Liver (tissue), 9 donors: ENCODE measurements around the gene ARID4B. TPM values are rescaled to one million over a fixed set of nuclear protein-coding genes. Genes with fewer than 3 reads are reported as not detected.

Source experiments
- DNase-seq: peaks from one replicate; pipeline ENCODE4 v3.0.0-alpha.2; 2017; ENCODE audit warnings: low spot score
- H3K27ac ChIP-seq, 2 donors: one replicate each; pipeline ENCODE4 v1.7.0; 2013; ENCODE audit warnings: inconsistent platforms in 2 of 2, low read length in 2 of 2, control low read depth in 1 of 2, low read depth in 1 of 2, mild to moderate bottlenecking in 1 of 2
- H3K27me3 ChIP-seq, 4 donors: one replicate each; pipeline versions ENCODE4 v1.6.1 to v1.7.0; 2013; ENCODE audit warnings: low read length in 3 of 4, inconsistent platforms in 1 of 4, mild to moderate bottlenecking in 1 of 4, moderate library complexity in 1 of 4; ENCODE audit not compliant: control insufficient read depth in 4 of 4, insufficient read depth in 4 of 4
- H3K36me3 ChIP-seq, 4 donors: one replicate each; pipeline versions ENCODE4 v1.6.1 to v1.7.0; 2013; ENCODE audit warnings: low read length in 3 of 4, mild to moderate bottlenecking in 3 of 4, low read depth in 1 of 4, moderate library complexity in 1 of 4; ENCODE audit not compliant: control insufficient read depth in 4 of 4, insufficient read depth in 3 of 4
- H3K4me1 ChIP-seq, 4 donors: one replicate each; pipeline versions ENCODE4 v1.6.1 to v1.7.0; 2013; ENCODE audit warnings: low read length in 3 of 4, mild to moderate bottlenecking in 3 of 4, moderate library complexity in 1 of 4; ENCODE audit not compliant: control insufficient read depth in 4 of 4, insufficient read depth in 4 of 4
- H3K4me3 ChIP-seq, 3 donors: one replicate each; pipeline versions ENCODE4 v1.6.1 to v1.7.0; 2013; ENCODE audit warnings: low read length in 3 of 3, control low read depth in 1 of 3, low read depth in 1 of 3, mild to moderate bottlenecking in 1 of 3
- H3K9ac ChIP-seq, 2 donors: one replicate each; pipeline ENCODE4 v1.7.0; 2013; ENCODE audit warnings: low read length in 2 of 2, mild to moderate bottlenecking in 2 of 2, moderate library complexity in 2 of 2, control low read depth in 1 of 2, low read depth in 1 of 2
- H3K9me3 ChIP-seq, 4 donors: one replicate each; pipeline versions ENCODE4 v1.6.1 to v1.7.0; 2013; ENCODE audit warnings: low read length in 3 of 4; ENCODE audit not compliant: control insufficient read depth in 4 of 4
- EGR1 ChIP-seq, 2 donors: IDR thresholded peaks; 2 replicates each; pipeline ENCODE4 v1.6.1; 2016 to 2018; ENCODE audit warnings: antibody characterized with exemption in 2 of 2, low read depth in 2 of 2
- FOXA1 ChIP-seq: IDR thresholded peaks from 2 replicates; pipeline ENCODE4 v1.6.1; 2016; ENCODE audit warnings: antibody characterized with exemption
- FOXA2 ChIP-seq: IDR thresholded peaks from 2 replicates; pipeline ENCODE4 v1.6.1; 2016; ENCODE audit warnings: antibody characterized with exemption
- GABPA ChIP-seq, 2 donors: IDR thresholded peaks in 1 of 2; conservative IDR thresholded peaks in 1 of 2; 2 replicates each; pipeline ENCODE4 v1.6.1; 2016; ENCODE audit warnings: antibody characterized with exemption in 2 of 2, mild to moderate bottlenecking in 1 of 2, moderate library complexity in 1 of 2
- HNF4A ChIP-seq, 2 donors: conservative IDR thresholded peaks; 2 replicates each; pipeline ENCODE4 v1.6.1; 2016; ENCODE audit warnings: antibody characterized with exemption in 2 of 2, mild to moderate bottlenecking in 2 of 2
- HNF4G ChIP-seq: IDR thresholded peaks from 2 replicates; pipeline ENCODE4 v1.6.1; 2016; ENCODE audit warnings: antibody characterized with exemption
- JUND ChIP-seq, 2 donors: IDR thresholded peaks; 2 replicates each; pipeline ENCODE4 v1.6.1; 2016; ENCODE audit warnings: antibody characterized with exemption in 2 of 2
- NR2F2 ChIP-seq: IDR thresholded peaks from 2 replicates; pipeline ENCODE4 v1.6.1; 2016; ENCODE audit warnings: antibody characterized with exemption
- RAD21 ChIP-seq, 2 donors: IDR thresholded peaks; 2 replicates each; pipeline ENCODE4 v1.6.1; 2016; ENCODE audit warnings: antibody characterized with exemption in 2 of 2, mild to moderate bottlenecking in 2 of 2
- RXRA ChIP-seq, 2 donors: IDR thresholded peaks; 2 replicates each; pipeline ENCODE4 v1.6.1; 2017 to 2018; ENCODE audit warnings: antibody characterized with exemption in 2 of 2, mild to moderate bottlenecking in 1 of 2
- SP1 ChIP-seq: IDR thresholded peaks from 2 replicates; pipeline ENCODE4 v1.6.1; 2018; ENCODE audit warnings: antibody characterized with exemption, mild to moderate bottlenecking
- TAF1 ChIP-seq: conservative IDR thresholded peaks from 2 replicates; pipeline ENCODE4 v1.6.1; 2016; ENCODE audit warnings: antibody characterized with exemption, mild to moderate bottlenecking
- YY1 ChIP-seq: IDR thresholded peaks from 2 replicates; pipeline ENCODE4 v1.6.1; 2016; ENCODE audit warnings: antibody characterized with exemption, mild to moderate bottlenecking
- WGBS: extraction: QIAGEN DNeasy Blood & Tissue Kit; methylation state at CpG from one replicate; pipeline ENCODE4 v1.1.7; 2013; 5-methylcytosine and 5-hydroxymethylcytosine counted together
- polyA plus RNA-seq, 2 donors: library from polyadenylated mRNA; stranded (reverse) in 1 of 2; unstranded in 1 of 2; fragments of 200-250 nt in 1 of 2; fragments of >200 nt in 1 of 2; fragmentation: Nextera tagmentation in 1 of 2; extraction: Ambion mirVana in 1 of 2; gene quantifications; one replicate each; pipeline versions ENCODE4 v1.2.1 to v1.2.3, GENCODE V29; 2013 to 2015
- total RNA-seq, 2 donors: library from RNA; depleted of rRNA; stranded (reverse); fragments of >200 nt; gene quantifications; one replicate each; pipeline ENCODE4 v1.2.3, GENCODE V29; 2014
- TF ChIP-seq, protein P1 (sequence below): IDR thresholded peaks from 2 replicates; pipeline ENCODE4 v1.6.1; 2016; ENCODE audit warnings: antibody characterized with exemption, mild to moderate bottlenecking
- TF ChIP-seq, protein P2 (sequence below): fragments of 150-350 bp; IDR thresholded peaks from 2 replicates; pipeline ENCODE4 v1.5.1; 2017; ENCODE audit warnings: improper control_type of control experiment, low read depth, low read length; ENCODE audit not compliant: missing input control
- TF ChIP-seq, protein P3 (sequence below): IDR thresholded peaks from 2 replicates; pipeline ENCODE4 v1.6.1; 2016; ENCODE audit warnings: antibody characterized with exemption
- TF ChIP-seq, protein P4 (sequence below): IDR thresholded peaks from 2 replicates; pipeline ENCODE4 v1.6.1; 2016; ENCODE audit warnings: antibody characterized with exemption
- TF ChIP-seq, protein P5 (sequence below): IDR thresholded peaks from 2 replicates; pipeline ENCODE4 v1.6.1; 2016; ENCODE audit warnings: antibody characterized with exemption
- donor health status: healthy.
- donor health status: healthy.
- donor health status: healthy.
- donor health status: healthy.
- donor health status: healthy.

The ARID4B gene
- total and polyA plus RNA-seq, 4 donors, result 4.2 to 27.3 (median 21.3) TPM

DNA sequence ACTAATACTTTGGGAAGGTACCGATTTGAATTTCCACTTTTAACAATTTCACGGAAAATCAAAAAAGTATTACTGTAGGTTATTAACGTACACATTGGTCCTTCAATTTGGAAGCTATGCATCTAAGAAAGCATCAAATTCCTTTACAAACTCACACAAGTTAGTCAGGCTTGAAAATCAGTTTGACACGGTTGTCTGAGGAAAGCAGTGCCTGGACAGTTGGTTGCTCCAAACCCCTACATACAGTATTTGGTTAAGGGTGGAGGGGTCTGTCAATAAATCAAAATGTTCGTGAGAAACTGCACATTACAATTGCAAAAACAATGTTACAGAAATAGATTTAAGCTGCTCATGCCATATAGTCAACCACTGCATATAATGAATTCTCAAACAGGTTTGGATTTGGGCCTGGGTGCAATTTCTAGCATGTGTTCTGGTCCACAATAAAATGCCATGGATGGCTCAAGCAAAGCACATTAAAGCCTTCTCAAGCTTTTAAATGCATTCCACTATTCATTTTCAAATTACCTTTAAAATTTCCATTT, 147.0 kb downstream of the ARID4B start (continued):
- TF ChIP-seq, protein P1, sequence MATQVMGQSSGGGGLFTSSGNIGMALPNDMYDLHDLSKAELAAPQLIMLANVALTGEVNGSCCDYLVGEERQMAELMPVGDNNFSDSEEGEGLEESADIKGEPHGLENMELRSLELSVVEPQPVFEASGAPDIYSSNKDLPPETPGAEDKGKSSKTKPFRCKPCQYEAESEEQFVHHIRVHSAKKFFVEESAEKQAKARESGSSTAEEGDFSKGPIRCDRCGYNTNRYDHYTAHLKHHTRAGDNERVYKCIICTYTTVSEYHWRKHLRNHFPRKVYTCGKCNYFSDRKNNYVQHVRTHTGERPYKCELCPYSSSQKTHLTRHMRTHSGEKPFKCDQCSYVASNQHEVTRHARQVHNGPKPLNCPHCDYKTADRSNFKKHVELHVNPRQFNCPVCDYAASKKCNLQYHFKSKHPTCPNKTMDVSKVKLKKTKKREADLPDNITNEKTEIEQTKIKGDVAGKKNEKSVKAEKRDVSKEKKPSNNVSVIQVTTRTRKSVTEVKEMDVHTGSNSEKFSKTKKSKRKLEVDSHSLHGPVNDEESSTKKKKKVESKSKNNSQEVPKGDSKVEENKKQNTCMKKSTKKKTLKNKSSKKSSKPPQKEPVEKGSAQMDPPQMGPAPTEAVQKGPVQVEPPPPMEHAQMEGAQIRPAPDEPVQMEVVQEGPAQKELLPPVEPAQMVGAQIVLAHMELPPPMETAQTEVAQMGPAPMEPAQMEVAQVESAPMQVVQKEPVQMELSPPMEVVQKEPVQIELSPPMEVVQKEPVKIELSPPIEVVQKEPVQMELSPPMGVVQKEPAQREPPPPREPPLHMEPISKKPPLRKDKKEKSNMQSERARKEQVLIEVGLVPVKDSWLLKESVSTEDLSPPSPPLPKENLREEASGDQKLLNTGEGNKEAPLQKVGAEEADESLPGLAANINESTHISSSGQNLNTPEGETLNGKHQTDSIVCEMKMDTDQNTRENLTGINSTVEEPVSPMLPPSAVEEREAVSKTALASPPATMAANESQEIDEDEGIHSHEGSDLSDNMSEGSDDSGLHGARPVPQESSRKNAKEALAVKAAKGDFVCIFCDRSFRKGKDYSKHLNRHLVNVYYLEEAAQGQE, result no peak
- TF ChIP-seq, protein P2, sequence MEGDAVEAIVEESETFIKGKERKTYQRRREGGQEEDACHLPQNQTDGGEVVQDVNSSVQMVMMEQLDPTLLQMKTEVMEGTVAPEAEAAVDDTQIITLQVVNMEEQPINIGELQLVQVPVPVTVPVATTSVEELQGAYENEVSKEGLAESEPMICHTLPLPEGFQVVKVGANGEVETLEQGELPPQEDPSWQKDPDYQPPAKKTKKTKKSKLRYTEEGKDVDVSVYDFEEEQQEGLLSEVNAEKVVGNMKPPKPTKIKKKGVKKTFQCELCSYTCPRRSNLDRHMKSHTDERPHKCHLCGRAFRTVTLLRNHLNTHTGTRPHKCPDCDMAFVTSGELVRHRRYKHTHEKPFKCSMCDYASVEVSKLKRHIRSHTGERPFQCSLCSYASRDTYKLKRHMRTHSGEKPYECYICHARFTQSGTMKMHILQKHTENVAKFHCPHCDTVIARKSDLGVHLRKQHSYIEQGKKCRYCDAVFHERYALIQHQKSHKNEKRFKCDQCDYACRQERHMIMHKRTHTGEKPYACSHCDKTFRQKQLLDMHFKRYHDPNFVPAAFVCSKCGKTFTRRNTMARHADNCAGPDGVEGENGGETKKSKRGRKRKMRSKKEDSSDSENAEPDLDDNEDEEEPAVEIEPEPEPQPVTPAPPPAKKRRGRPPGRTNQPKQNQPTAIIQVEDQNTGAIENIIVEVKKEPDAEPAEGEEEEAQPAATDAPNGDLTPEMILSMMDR, result no peak
- TF ChIP-seq YY1, result no peak

DNA sequence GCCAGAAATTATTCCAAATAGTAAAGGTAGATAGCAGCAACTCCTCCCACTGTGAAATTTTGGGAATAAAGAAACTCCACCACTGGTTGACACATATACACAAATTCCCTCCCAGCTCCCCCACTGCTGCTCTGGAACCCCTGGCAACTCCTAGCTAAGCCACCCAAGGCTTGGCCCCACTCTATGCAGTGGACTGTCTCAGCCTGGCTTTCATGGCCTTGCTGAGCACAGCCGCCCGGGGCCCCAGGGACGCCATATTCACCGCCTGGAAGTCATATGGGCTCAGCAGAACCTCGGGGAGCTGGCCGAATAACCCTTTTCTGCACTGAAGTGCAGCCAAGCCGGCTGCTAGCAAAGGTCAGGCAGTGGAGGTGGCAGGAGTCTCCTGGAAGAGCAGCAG, 151.5 kb downstream of the ARID4B start:
- H3K9me3 ChIP-seq, result no peaks in the 10 kb centered on the region
- no peak for DNase-seq
- 93% methylated on average over 7 of the region's 7 CpGs for WGBS
- H3K4me1 ChIP-seq, result no peaks in the 10 kb centered on the region
- no peak overlapping the region for H3K9ac ChIP-seq
- H3K4me3 ChIP-seq, result no peak overlapping the region
- TF ChIP-seq, protein P1, result no peak
- TF ChIP-seq, protein P3, sequence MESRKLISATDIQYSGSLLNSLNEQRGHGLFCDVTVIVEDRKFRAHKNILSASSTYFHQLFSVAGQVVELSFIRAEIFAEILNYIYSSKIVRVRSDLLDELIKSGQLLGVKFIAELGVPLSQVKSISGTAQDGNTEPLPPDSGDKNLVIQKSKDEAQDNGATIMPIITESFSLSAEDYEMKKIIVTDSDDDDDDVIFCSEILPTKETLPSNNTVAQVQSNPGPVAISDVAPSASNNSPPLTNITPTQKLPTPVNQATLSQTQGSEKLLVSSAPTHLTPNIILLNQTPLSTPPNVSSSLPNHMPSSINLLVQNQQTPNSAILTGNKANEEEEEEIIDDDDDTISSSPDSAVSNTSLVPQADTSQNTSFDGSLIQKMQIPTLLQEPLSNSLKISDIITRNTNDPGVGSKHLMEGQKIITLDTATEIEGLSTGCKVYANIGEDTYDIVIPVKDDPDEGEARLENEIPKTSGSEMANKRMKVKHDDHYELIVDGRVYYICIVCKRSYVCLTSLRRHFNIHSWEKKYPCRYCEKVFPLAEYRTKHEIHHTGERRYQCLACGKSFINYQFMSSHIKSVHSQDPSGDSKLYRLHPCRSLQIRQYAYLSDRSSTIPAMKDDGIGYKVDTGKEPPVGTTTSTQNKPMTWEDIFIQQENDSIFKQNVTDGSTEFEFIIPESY, result no peak
- TF ChIP-seq FOXA2 (no peak), SP1 (no peak), HNF4A (conservative IDR thresholded peaks at IDR 0.05) (no peak), EGR1 (IDR thresholded peaks at IDR 0.05; ENCODE audit: low read depth in 2 of 2) (no peak), NR2F2 (no peak), RXRA (IDR thresholded peaks at IDR 0.05) (no peak), JUND (IDR thresholded peaks at IDR 0.05) (no peak), RAD21 (IDR thresholded peaks at IDR 0.05) (no peak), HNF4G (no peak), TAF1 (no peak), YY1 (no peak), FOXA1 (no peak), GABPA (IDR thresholded peaks at IDR 0.05 in 1 of 2, conservative IDR thresholded peaks at IDR 0.05 in 1 of 2) (no peak)
- TF ChIP-seq, protein P4, sequence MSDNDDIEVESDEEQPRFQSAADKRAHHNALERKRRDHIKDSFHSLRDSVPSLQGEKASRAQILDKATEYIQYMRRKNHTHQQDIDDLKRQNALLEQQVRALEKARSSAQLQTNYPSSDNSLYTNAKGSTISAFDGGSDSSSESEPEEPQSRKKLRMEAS, result no peak
- TF ChIP-seq, protein P2, result no peak
- TF ChIP-seq, protein P5, sequence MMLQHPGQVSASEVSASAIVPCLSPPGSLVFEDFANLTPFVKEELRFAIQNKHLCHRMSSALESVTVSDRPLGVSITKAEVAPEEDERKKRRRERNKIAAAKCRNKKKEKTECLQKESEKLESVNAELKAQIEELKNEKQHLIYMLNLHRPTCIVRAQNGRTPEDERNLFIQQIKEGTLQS, result no peak
- H3K36me3 ChIP-seq, result peaks cover 12 to 41% (median 28%) of the 10 kb centered on the region in 4 donors
- H3K27me3 ChIP-seq, result no peaks in the 10 kb centered on the region
- no peak overlapping the region for H3K27ac ChIP-seq
